Eye (tissue), 1 donor: ENCODE measurements around the gene SLX1B.
"Not testable (repeated sequence)": the region's sequence is repeated elsewhere in the genome, so short reads cannot be mapped to it uniquely, and the experiment has no call there.

ENCODE experiments used
- DNase-seq: peaks from one replicate; pipeline ENCODE4 v3.0.0-alpha.2; 2015

Gene SLX1B

GRCh38 chr16:29454269-29454668 lies at the start of gene SLX1B, which contains the start of gene BOLA2:
Gene SLX1B, plus strand, starts transcription at chr16:29454533.
Gene BOLA2, minus strand, starts transcription at chr16:29454351. Its CDS starts 98 bp downstream, at chr16:29454253.
- not testable (repeated sequence) for DNase-seq

- peak; percentile 11 for DNase-seq
These were observed 49.1 kb upstream of the SLX1B start for GRCh38 chr16:29405249-29405648.

GRCh38 chr16:29423587-29423986 lies 30.7 kb upstream of the SLX1B start:
- DNase-seq = not testable (repeated sequence)

- peak; percentile 11 for DNase-seq
These were observed 28.9 kb upstream of the SLX1B start for GRCh38 chr16:29425390-29425789.

GRCh38 chr16:29453754-29454153 lies 579 bp upstream of the SLX1B start:
- DNase-seq = not testable (repeated sequence)

- DNase-seq = not testable (repeated sequence)
These were observed 495 bp downstream of the SLX1B start for GRCh38 chr16:29454828-29455227.

- DNase-seq = not testable (repeated sequence)
These were observed 3.3 kb downstream of the SLX1B start for GRCh38 chr16:29457660-29458059.

- not testable (repeated sequence) for DNase-seq
These were observed 5.6 kb downstream of the SLX1B start, which contains the start of gene SULT1A4 for GRCh38 chr16:29459706-29460646. Gene SULT1A4, plus strand, starts transcription at chr16:29459913. Its CDS starts 1,473 bp downstream, at chr16:29461386.

GRCh38 chr16:29460647-29461030 lies 6.3 kb downstream of the SLX1B start:
- DNase-seq = not testable (repeated sequence)

- not testable (repeated sequence) for DNase-seq
These were observed 11.9 kb downstream of the SLX1B start for GRCh38 chr16:29465985-29466824.

GRCh38 chr16:29466904-29467303 lies 12.6 kb downstream of the SLX1B start:
- not testable (repeated sequence) for DNase-seq

- DNase-seq = not testable (repeated sequence)
These were observed 13.5 kb downstream of the SLX1B start for GRCh38 chr16:29467654-29468366.

GRCh38 chr16:29469660-29470059 lies 15.3 kb downstream of the SLX1B start:
- DNase-seq = not testable (repeated sequence)

GRCh38 chr16:29472065-29472464 lies 17.7 kb downstream of the SLX1B start:
- not testable (repeated sequence) for DNase-seq

- DNase-seq = not testable (repeated sequence)
These were observed 27.9 kb downstream of the SLX1B start for GRCh38 chr16:29482276-29482675.

GRCh38 chr16:29506308-29506707 lies 52.0 kb downstream of the SLX1B start, which contains the start of gene NPIPB12:
Gene NPIPB12, minus strand, starts transcription at chr16:29506408.
- not testable (repeated sequence) for DNase-seq
